ENCODE results near the gene KLF13. TPM values are rescaled to one million over a fixed set of nuclear protein-coding genes. Genes with fewer than 3 reads are reported as not detected.

The KLF13 gene
- total RNA-seq, 1 experiment from 2014 or later: 7.6 TPM

- DNase-seq (ENCODE audit: low spot score): no peak
- in situ Hi-C loops (cut with HindIII; ENCODE audit: low sequenced_read_pairs): no loop called here
Measured at GRCh38 chr15:31309893-31310606, 16.6 kb upstream of the KLF13 start.

GRCh38 chr15:31311735-31312619 lies 14.7 kb upstream of the KLF13 start:
- no peak for DNase-seq (ENCODE audit: low spot score)
- in situ Hi-C loops (cut with HindIII; ENCODE audit: low sequenced_read_pairs): no loop called here

- DNase-seq (ENCODE audit: low spot score): no peak
- in situ Hi-C loops (cut with HindIII; ENCODE audit: low sequenced_read_pairs): no loop called here
Measured at GRCh38 chr15:31313223-31313622, 13.4 kb upstream of the KLF13 start.

- in situ Hi-C loops (cut with HindIII; ENCODE audit: low sequenced_read_pairs): no loop called here
- DNase-seq (ENCODE audit: low spot score): no peak
Measured at GRCh38 chr15:31314380-31314779, 12.3 kb upstream of the KLF13 start.

GRCh38 chr15:31316135-31316795 lies 10.4 kb upstream of the KLF13 start:
- no peak for DNase-seq (ENCODE audit: low spot score)
- in situ Hi-C loops (cut with HindIII; ENCODE audit: low sequenced_read_pairs): no loop called here

- in situ Hi-C loops (cut with HindIII; ENCODE audit: low sequenced_read_pairs): no loop called here
- no peak for DNase-seq (ENCODE audit: low spot score)
Measured at GRCh38 chr15:31317017-31317416, 9.6 kb upstream of the KLF13 start.

- no peak for DNase-seq (ENCODE audit: low spot score)
- in situ Hi-C loops (cut with HindIII; ENCODE audit: low sequenced_read_pairs): no loop called here
Measured at GRCh38 chr15:31317421-31318327, 9.0 kb upstream of the KLF13 start.

GRCh38 chr15:31318429-31318828 lies 8.2 kb upstream of the KLF13 start:
- in situ Hi-C loops (cut with HindIII; ENCODE audit: low sequenced_read_pairs): no loop called here
- no peak for DNase-seq (ENCODE audit: low spot score)

- in situ Hi-C loops (cut with HindIII; ENCODE audit: low sequenced_read_pairs): no loop called here
Measured at GRCh38 chr15:31320022-31320421, 6.6 kb upstream of the KLF13 start.

GRCh38 chr15:31321418-31321817 lies 5.2 kb upstream of the KLF13 start:
- in situ Hi-C loops (cut with HindIII; ENCODE audit: low sequenced_read_pairs): no loop called here
- no peak for DNase-seq (ENCODE audit: low spot score)

More at GRCh38 chr15:31320022-31320421, 6.6 kb upstream of the KLF13 start:
- no peak for DNase-seq (ENCODE audit: low spot score)

- DNase-seq (ENCODE audit: low spot score): no peak
- in situ Hi-C loops (cut with HindIII; ENCODE audit: low sequenced_read_pairs): no loop called here
Measured at GRCh38 chr15:31322504-31322903, 4.1 kb upstream of the KLF13 start.

- in situ Hi-C loops (cut with HindIII; ENCODE audit: low sequenced_read_pairs): no loop called here
- DNase-seq (ENCODE audit: low spot score): no peak
Measured at GRCh38 chr15:31323627-31324026, 3.0 kb upstream of the KLF13 start.

- in situ Hi-C loops (cut with HindIII; ENCODE audit: low sequenced_read_pairs): no loop called here
- DNase-seq (ENCODE audit: low spot score): no peak
Measured at GRCh38 chr15:31324186-31324585, 2.4 kb upstream of the KLF13 start.

- peak; percentile 29 for DNase-seq (ENCODE audit: low spot score)
- in situ Hi-C loops (cut with HindIII; ENCODE audit: low sequenced_read_pairs): no loop called here
Measured at GRCh38 chr15:31324806-31325594, 1.6 kb upstream of the KLF13 start.

- in situ Hi-C loops (cut with HindIII; ENCODE audit: low sequenced_read_pairs): no loop called here
- DNase-seq (ENCODE audit: low spot score): peak; percentile 36
Measured at GRCh38 chr15:31325595-31326155, 960 bp upstream of the KLF13 start.

GRCh38 chr15:31326875-31327668 lies 437 bp downstream of the KLF13 start:
- in situ Hi-C loops (cut with HindIII; ENCODE audit: low sequenced_read_pairs): no loop called here

More at GRCh38 chr15:31326875-31327668, 437 bp downstream of the KLF13 start:
- peak; percentile 38 for DNase-seq (ENCODE audit: low spot score)
